Amygdala (tissue), 56 donors: ENCODE measurements around the gene MEG3.
"Not testable (repeated sequence)": the region's sequence is repeated elsewhere in the genome, so short reads cannot be mapped to it uniquely, and the experiment has no call there.

Source experiments
- DNase-seq, 56 donors: peaks; one replicate each; lab custom pipeline; 2025; lab: John Stamatoyannopoulos, UW

The MEG3 gene

DNA sequence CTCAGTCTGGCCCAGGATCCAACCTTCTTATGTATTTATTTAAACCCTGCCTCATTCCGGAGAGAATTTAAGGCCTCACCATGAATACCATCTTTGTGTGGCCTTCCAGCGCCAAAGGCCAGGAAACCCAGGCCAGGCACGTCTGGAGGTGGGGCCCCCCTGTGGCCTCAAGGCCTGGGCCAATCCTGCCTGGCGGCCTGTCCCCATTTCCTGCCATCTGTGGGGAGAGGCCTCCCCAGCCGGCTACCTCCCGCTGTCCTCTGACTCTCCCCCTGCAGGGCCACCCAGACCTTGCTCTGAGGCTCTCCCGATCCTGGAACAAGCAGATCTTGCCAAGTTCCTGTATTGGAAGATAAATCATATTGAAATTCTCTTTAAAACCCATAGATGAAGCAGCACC is 37.4 kb upstream of the MEG3 start:
- DNase-seq: no peak

DNA sequence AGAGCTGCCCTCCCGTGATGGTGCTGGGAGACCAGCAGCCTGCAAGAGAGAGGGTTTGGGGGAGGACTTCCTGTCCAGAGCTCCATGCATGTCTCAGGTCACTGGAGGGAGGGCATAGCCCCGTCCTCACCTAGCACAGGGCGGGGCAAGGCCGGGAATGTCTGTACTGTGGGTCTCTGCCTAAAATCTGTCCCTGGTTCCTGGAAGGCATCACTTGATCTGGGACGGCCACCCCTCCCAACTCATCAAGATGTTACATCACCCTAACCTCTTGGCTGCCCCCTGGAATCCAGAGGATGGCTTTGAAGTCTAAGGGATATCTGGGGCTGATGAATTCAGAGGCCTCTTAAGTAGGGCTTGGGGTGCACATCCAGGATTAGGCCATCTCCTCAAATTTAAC is 37.0 kb upstream of the MEG3 start:
- no peak for DNase-seq

DNA sequence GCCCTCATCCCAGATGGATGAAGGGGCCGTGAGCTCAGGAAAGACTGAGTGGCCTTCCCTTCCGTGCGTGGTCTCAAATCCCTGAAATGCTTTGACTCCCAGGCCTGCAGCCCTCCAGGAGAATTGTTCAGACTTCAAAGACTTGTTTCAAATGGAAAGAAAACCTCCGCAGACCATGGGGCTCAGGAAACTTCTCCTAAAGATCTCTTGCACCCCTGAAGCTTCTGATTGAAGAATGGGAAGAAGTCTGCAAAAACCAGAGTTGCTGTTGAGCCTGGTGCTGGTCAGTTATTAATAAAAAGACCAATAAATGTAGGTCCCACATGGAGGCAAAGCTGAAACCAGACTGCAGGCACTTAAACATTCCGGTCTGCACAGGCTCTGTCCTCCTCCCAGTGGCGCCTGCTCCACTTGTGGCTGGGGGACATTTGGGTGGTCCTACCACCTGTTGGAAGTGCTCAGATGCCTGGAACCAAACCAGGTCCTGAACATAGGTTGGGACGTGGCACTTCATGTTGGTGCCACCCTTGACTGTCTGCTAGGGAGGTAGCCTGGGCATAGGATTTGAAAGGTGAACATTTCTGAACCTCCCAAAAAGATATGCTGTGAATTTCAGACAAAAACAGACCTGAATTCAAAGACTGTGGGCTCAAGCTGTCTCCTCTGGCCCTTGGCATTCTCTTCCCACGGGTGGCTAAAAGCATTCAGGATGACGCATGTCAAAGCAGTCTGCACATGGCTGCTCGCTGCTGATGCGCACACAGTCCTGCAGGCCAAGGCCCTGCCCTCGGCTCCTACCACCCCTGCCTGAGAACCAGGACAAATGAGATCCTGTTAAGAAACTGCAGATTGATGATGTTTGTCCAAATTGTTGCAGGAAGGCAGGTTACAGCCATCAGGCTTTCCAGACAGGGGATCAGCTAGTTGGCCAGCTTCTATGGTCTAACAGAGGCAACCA is 36.2 kb upstream of the MEG3 start:
- DNase-seq: no peak

DNA sequence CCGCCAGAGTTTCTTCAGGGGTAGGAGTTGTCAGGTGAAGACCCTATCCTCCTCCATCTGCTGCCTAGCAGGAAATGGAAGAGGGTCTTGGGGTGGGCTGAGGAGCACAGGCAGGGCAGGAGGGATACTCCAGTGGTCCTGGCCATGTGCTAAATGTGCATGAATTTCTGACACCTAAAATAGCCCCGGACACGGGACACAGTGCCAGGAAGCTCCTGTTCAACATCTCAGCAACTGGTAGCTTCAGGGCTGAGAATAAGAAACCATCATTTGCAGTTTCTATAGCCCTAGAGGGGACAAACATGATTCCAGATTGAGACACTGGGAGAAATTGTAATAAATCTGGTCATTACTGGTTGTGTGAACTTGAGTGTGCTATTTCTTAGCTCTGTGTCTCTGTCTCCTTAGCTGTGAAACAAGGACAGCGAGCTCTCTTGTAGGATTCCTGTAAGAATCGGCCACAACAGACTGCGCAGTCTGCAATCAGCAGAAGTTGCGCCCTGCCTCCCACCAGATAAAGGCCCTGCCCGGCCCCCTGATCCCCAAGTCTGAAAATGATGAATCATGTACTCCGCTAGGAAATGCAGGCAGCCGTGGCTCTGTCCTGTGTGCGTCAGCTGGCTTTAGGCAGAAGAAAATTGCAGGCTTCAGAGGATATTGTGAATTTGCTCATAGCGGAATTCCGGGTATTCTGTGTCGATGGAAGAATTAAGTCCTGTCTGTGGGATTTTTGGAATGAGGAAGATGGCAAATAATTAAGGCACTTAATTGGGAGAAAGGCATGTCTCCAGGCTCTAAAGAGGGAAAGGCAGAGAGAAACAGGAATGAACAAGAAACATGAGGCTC is 35.2 kb upstream of the MEG3 start:
- DNase-seq: peak in 1 of 56 donors; percentile 17

GRCh38 chr14:100791348-100791735 is 34.6 kb upstream of the MEG3 start:
- DNase-seq: no peak

DNA sequence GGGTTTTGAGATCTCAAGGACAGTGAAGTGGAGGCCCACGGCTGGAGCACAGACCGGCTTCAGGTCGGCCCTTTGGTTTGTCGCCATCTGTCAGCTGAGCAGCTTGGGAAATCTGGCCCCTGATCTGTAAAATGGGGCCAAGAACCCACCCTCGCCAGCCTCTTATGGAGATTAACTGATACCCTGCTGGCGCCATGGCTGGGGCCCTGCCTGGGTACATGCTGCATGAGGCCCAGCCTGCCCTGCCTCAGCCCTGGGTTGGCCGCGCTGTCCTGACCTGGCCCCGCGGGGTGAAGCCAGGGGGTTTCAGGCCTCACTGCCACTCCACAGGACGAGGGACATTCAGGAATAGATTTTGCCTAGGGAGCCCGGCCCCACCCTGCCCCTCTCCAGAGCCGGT is 33.9 kb upstream of the MEG3 start:
- DNase-seq: no peak

GRCh38 chr14:100796946-100797345 is 29.0 kb upstream of the MEG3 start:
- no peak for DNase-seq

- DNase-seq: no peak
Observed at GRCh38 chr14:100800041-100800440, 25.9 kb upstream of the MEG3 start.

GRCh38 chr14:100801433-100801832 is 24.5 kb upstream of the MEG3 start:
- DNase-seq: not testable (repeated sequence)

DNA sequence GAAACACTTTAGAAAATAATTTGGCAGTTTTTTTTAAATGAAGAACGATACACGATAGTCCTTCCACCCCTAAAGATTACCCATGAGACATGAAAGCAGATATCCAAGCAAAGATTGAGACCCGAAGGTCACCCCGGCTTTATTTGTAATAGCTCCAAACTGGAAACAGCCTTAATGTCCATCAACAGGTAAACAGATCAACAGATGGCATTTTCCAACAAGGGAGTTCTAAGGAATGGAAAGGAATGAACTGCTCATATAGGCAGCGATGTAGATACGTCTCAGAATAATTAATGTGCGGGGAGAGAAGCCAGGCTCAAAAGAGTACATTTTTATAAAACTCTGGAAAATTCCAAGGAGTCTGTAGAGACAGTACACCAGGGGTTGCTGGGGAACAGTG is 23.7 kb upstream of the MEG3 start:
- DNase-seq: no peak

GRCh38 chr14:100802766-100803165 is 23.2 kb upstream of the MEG3 start:
- DNase-seq: peak in 4 of 56 donors; percentile 11 to 28 (median 22)

GRCh38 chr14:100803226-100803625 is 22.7 kb upstream of the MEG3 start:
- no peak for DNase-seq

- DNase-seq: no peak
Observed at GRCh38 chr14:100803676-100804075, 22.2 kb upstream of the MEG3 start.

- DNase-seq: no peak
Observed at GRCh38 chr14:100804138-100804537, 21.8 kb upstream of the MEG3 start.

DNA sequence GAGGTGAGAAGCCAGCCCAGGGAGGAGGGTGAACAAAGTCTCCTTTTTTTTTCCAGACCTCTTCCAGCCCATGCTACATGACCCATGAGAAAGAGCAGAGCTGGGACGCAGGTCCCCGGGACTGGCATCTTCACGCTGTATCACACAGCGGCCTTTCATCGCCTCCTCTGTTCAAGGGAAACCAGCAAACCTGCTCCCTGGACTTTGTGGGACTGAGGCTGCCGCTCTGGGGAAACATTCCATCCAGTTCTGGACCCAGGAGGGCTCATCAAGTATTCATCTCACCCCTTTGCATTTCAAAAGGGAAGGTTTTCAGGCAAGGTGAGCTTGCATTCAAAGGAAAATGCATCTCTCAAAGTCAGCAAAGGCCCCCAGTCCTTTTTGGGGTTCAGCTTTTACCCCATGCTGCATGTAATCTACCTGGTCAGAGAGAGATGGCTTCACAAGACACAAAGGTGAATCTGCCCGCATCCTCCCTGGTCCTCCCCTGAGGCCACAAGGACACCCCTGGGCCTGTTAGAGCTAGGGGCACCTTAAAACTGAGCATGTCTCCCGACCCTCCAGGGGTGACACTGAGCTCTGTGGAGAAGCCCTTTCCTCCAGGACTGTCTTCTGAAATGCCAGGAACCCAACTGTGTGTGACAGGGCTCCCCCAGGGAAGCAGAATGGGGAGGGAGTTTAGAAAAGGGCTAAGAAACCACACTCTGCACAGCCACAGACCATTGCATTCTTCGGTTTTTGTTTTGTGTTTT is 21.2 kb upstream of the MEG3 start:
- no peak for DNase-seq

DNA sequence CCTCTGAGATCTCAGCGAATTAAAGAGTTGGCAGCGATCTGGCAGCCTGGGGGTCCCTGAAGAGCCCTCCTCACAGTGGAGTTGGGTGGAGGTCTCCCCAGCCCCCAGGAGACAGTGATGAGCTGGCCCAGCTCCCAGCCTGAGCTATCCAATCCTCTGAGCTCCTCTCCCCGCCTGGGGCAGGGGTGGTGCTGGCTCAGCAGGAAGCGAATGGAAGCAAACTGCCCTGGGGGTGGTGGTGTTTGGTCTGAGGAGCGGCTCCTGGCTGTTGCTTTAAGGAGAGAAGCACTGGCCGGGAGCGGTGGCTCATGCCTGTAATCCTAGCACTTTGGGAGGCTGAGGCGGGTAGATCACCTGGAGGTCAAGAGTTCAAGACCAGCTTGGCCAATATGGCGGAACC is 19.5 kb upstream of the MEG3 start:
- DNase-seq: no peak

- DNase-seq: no peak
Observed at GRCh38 chr14:100807496-100807895, 18.4 kb upstream of the MEG3 start.

- no peak for DNase-seq
Observed at GRCh38 chr14:100807979-100808734, 17.8 kb upstream of the MEG3 start.

- no peak for DNase-seq
Observed at GRCh38 chr14:100810435-100810834, 15.5 kb upstream of the MEG3 start.

GRCh38 chr14:100810861-100811461 is 15.0 kb upstream of the MEG3 start:
- no peak for DNase-seq
